Neuronal stem cell (in vitro differentiated cells): Measurements from ENCODE around the gene SGPP2.
"Not testable (repeated sequence)": the region's sequence is repeated elsewhere in the genome, so short reads cannot be mapped to it uniquely, and the experiment has no call there.

ENCODE experiments used
- DNase-seq: peaks from one replicate; pipeline ENCODE4 v3.0.0-alpha.2; 2013; ENCODE audit warnings: low spot score
- H2AFZ ChIP-seq: one replicate; pipeline ENCODE4 v1.6.1; 2013; ENCODE audit warnings: mild to moderate bottlenecking, low read length, inconsistent platforms
- H2AK5ac ChIP-seq: 2 replicates; pipeline ENCODE4 v1.6.1; 2013; ENCODE audit warnings: low read depth, mild to moderate bottlenecking, inconsistent platforms, low read length, moderate library complexity, mixed read lengths
- H2BK120ac ChIP-seq: 2 replicates; pipeline ENCODE4 v1.6.1; 2013; ENCODE audit warnings: low read depth, mild to moderate bottlenecking, inconsistent platforms, low read length, moderate library complexity, mixed read lengths
- H2BK12ac ChIP-seq: one replicate; pipeline ENCODE4 v1.6.1; 2013; ENCODE audit warnings: low read length, inconsistent platforms
- H2BK15ac ChIP-seq: 2 replicates; pipeline ENCODE4 v1.6.1; 2013; ENCODE audit warnings: mild to moderate bottlenecking, low read length, inconsistent platforms, mixed read lengths
- H2BK5ac ChIP-seq: one replicate; pipeline ENCODE4 v1.6.1; 2013; ENCODE audit warnings: inconsistent platforms, mild to moderate bottlenecking, low read length, moderate library complexity
- H3K14ac ChIP-seq: one replicate; pipeline ENCODE4 v1.6.1; 2013; ENCODE audit warnings: low read length, inconsistent platforms
- H3K18ac ChIP-seq: 2 replicates; pipeline ENCODE4 v1.6.1; 2013; ENCODE audit warnings: low read length, inconsistent platforms
- H3K23ac ChIP-seq: 2 replicates; pipeline ENCODE4 v1.6.1; 2013; ENCODE audit warnings: low read depth, mild to moderate bottlenecking, mixed read lengths, low read length, inconsistent platforms; ENCODE audit not compliant: poor library complexity
- H3K27ac ChIP-seq: replicated peaks from 3 replicates; pipeline ENCODE4 v1.5.1; 2013; ENCODE audit warnings: low read length, inconsistent platforms
- H3K27me3 ChIP-seq, 3 experiments: 2 replicates each; pipeline ENCODE4 v1.6.1; 2013; ENCODE audit warnings: low read length in 3 of 3, mild to moderate bottlenecking in 2 of 3, inconsistent platforms in 1 of 3, low read depth in 1 of 3, mixed read lengths in 1 of 3, moderate library complexity in 1 of 3; ENCODE audit not compliant: control insufficient read depth in 3 of 3, insufficient read depth in 3 of 3
- H3K36me3 ChIP-seq, 2 donors: replicated peaks in 1 of 2; 2 replicates each; pipeline ENCODE4 v1.6.1; 2013; ENCODE audit warnings: low read length in 2 of 2; ENCODE audit not compliant: control insufficient read depth in 2 of 2, insufficient read depth in 2 of 2
- H3K4ac ChIP-seq: 2 replicates; pipeline ENCODE4 v1.6.1; 2013; ENCODE audit warnings: inconsistent platforms, mild to moderate bottlenecking, low read length, moderate library complexity
- H3K4me1 ChIP-seq, 2 donors: 1 replicate in 1 of 2; 2 replicates in 1 of 2; pipeline ENCODE4 v1.6.1; 2013; ENCODE audit warnings: low read length in 2 of 2, low read depth in 1 of 2; ENCODE audit not compliant: control insufficient read depth in 2 of 2, insufficient read depth in 1 of 2
- H3K4me2 ChIP-seq: one replicate; pipeline ENCODE4 v1.6.1; 2013; ENCODE audit warnings: mild to moderate bottlenecking, low read length, inconsistent platforms; ENCODE audit not compliant: insufficient read depth, poor library complexity, severe bottlenecking
- H3K4me3 ChIP-seq, 2 donors: 2 replicates each; pipeline ENCODE4 v1.5.1; 2013; ENCODE audit warnings: low read length in 2 of 2, mild to moderate bottlenecking in 2 of 2, inconsistent platforms in 1 of 2, moderate library complexity in 1 of 2
- H3K79me1 ChIP-seq: one replicate; pipeline ENCODE4 v1.6.1; 2013; ENCODE audit warnings: low read depth, mild to moderate bottlenecking, inconsistent platforms, low read length, moderate library complexity
- H3K9ac ChIP-seq: one replicate; pipeline ENCODE4 v1.6.1; 2013; ENCODE audit warnings: mild to moderate bottlenecking, low read depth, low read length, inconsistent platforms; ENCODE audit not compliant: poor library complexity
- H3K9me3 ChIP-seq, 2 donors: replicated peaks in 1 of 2; 2 replicates each; pipeline versions ENCODE3 to v1.6.1; 2013; ENCODE audit warnings: low read length in 2 of 2, mild to moderate bottlenecking in 2 of 2, inconsistent platforms in 1 of 2, low read depth in 1 of 2, mixed read lengths in 1 of 2, moderate library complexity in 1 of 2; ENCODE audit not compliant: control insufficient read depth in 2 of 2, insufficient read depth in 1 of 2
- H4K8ac ChIP-seq: one replicate; pipeline ENCODE4 v1.6.1; 2013; ENCODE audit warnings: low read depth, mild to moderate bottlenecking, inconsistent platforms, low read length, moderate library complexity
- H4K91ac ChIP-seq: one replicate; pipeline ENCODE4 v1.6.1; 2013; ENCODE audit warnings: low read length, low read depth, mild to moderate bottlenecking, inconsistent platforms; ENCODE audit not compliant: poor library complexity
- WGBS, 2 donors: extraction: QIAGEN DNeasy Blood & Tissue Kit; methylation state at CpG; one replicate each; pipeline ENCODE4 v1.1.7; 2013; ENCODE audit warnings: missing lambda C conversion rate in 2 of 2, mixed read lengths in 1 of 2; ENCODE audit not compliant: insufficient read length in 2 of 2, insufficient replicate concordance in 1 of 2; ENCODE audit errors: extremely low coverage in 2 of 2; 5-methylcytosine and 5-hydroxymethylcytosine counted together

The SGPP2 gene

DNA sequence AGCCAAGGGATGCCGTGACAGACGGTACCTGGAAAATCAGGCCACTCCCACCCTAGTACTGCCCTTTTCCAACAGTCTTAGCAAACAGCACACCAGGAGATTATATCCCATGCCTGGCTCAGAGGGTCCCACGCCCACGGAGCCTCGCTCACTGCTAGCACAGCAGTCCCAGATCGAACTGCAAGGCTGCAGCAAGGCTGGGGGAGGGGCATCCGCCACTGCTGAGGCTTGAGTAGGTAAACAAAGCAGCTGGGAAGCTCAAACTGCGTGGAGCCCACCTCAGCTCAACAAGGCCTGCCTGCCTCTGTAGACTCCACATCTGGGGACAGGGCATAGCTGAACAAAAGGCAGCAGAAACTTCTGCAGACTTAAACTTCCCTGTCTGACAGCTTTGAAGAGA, 160.2 kb downstream of the SGPP2 start:
- WGBS, 2 donors, result no CpG with 5 or more reads among the region's 8 CpGs
- H3K9ac ChIP-seq, H2BK12ac ChIP-seq, H3K27ac ChIP-seq, H2AK5ac ChIP-seq, H3K14ac ChIP-seq, DNase-seq, H3K27me3 ChIP-seq, H3K79me1 ChIP-seq, H4K8ac ChIP-seq, H3K23ac ChIP-seq, H2BK5ac ChIP-seq, H2BK15ac ChIP-seq, H3K4me1 ChIP-seq, H3K4me2 ChIP-seq, H2BK120ac ChIP-seq, H3K4ac ChIP-seq, H3K4me3 ChIP-seq, H4K91ac ChIP-seq, H2AFZ ChIP-seq, H3K18ac ChIP-seq: not testable (repeated sequence)
- Histone ChIP-seq H3K9me3 (peaks cover 3 to 10% of the 10 kb centered on the region in 2 donors), H3K36me3 (peaks cover 1 to 13% of the 10 kb centered on the region in 2 donors)

DNA sequence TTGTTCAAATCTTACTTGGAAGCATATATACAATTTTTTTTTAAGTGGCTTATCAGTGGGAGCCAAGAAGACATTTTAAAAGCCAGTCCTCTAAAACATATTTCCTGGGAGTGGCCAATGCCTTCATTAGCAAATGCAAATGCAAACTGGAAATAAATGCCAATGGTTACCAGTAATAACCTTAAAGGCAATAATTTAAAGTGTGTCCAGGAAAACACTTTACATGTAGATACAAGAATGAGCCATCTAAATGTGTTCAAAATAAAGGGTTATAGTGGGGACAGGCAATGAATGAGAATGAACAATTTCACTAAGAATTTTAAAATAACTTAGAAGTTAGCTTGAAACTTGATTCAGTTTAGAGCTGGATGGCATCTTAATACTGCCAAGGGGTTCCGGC, 167.3 kb downstream of the SGPP2 start:
- Histone ChIP-seq H3K27ac (no peak overlapping the region), H3K4me1 (no peaks in the 10 kb centered on the region)
- WGBS, 2 donors, result no CpG with 5 or more reads among the region's 1 CpG

DNA sequence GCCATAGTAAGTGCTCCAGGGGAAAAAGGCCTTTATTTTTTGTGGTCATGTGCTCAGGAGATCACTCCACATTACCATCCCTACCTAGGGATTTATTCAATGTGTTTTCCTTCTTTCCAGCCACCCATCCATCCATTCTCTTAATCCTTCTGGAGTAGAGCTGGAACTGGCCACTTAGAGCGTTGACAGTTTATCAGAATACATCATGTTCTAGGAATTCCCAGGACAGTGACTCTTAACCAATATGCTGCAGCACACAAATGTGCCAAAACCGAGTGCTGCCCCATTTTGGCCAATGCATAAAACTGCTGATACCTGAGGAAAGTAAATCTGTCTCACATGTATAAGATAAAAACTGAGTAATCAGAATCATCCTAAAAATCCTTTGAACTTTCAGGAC, 167.8 kb downstream of the SGPP2 start:
- no peak overlapping the region for H4K8ac ChIP-seq
- H3K9ac ChIP-seq, result no peak overlapping the region
- H2BK15ac ChIP-seq, result no peak overlapping the region
- H2BK5ac ChIP-seq, result no peak overlapping the region
- H3K18ac ChIP-seq, result no peak overlapping the region
- no peak overlapping the region for H3K4me2 ChIP-seq
- no CpG with 5 or more reads among the region's 2 CpGs for WGBS, 2 donors
- H2AK5ac ChIP-seq, result no peak overlapping the region
- H4K91ac ChIP-seq, result no peak overlapping the region
- H3K4me3 ChIP-seq, result no peak overlapping the region
- H3K27ac ChIP-seq, result no peak overlapping the region
- no peak overlapping the region for H2BK120ac ChIP-seq
- no peaks in the 10 kb centered on the region for H3K9me3 ChIP-seq
- no peak for DNase-seq
- no peaks in the 10 kb centered on the region for H3K27me3 ChIP-seq
- H2AFZ ChIP-seq, result no peak overlapping the region
- no peak overlapping the region for H3K14ac ChIP-seq
- no peak overlapping the region for H3K23ac ChIP-seq
- no peaks in the 10 kb centered on the region for H3K79me1 ChIP-seq
- no peaks in the 10 kb centered on the region for H3K4me1 ChIP-seq
- no peak overlapping the region for H2BK12ac ChIP-seq
- H3K4ac ChIP-seq, result no peak overlapping the region
- peaks cover 2 to 68% of the 10 kb centered on the region in 2 donors for H3K36me3 ChIP-seq

More for the DNA sequence above, 167.3 kb downstream of the SGPP2 start:
- Histone ChIP-seq H4K8ac (no peak overlapping the region), H2BK12ac (no peak overlapping the region), H2BK15ac (no peak overlapping the region), H3K27me3 (no peaks in the 10 kb centered on the region), H2AFZ (no peak overlapping the region), H3K9me3 (no peaks in the 10 kb centered on the region), H3K14ac (no peak overlapping the region), H3K79me1 (no peaks in the 10 kb centered on the region), H2AK5ac (no peak overlapping the region), H3K4me3 (no peak overlapping the region), H2BK120ac (no peak overlapping the region), H3K9ac (no peak overlapping the region), H3K36me3 (peaks cover 0 to 63% of the 10 kb centered on the region in 2 donors), H2BK5ac (no peak overlapping the region), H3K4me2 (no peak overlapping the region), H3K23ac (no peak overlapping the region), H3K18ac (no peak overlapping the region), H3K4ac (no peak overlapping the region), H4K91ac (no peak overlapping the region)
- DNase-seq, result no peak

- no peak for DNase-seq
- Histone ChIP-seq H4K8ac (no peak overlapping the region), H3K14ac (no peak overlapping the region), H3K23ac (no peak overlapping the region), H2AK5ac (no peak overlapping the region), H2BK5ac (no peak overlapping the region), H2BK12ac (no peak overlapping the region), H3K4me1 (no peaks in the 10 kb centered on the region), H2BK120ac (no peak overlapping the region), H4K91ac (no peak overlapping the region), H2BK15ac (no peak overlapping the region), H3K4me3 (no peak overlapping the region), H3K18ac (no peak overlapping the region), H3K9ac (no peak overlapping the region), H3K4me2 (no peak overlapping the region), H3K27me3 (no peaks in the 10 kb centered on the region), H3K27ac (no peak overlapping the region), H3K79me1 (no peaks in the 10 kb centered on the region), H3K9me3 (no peaks in the 10 kb centered on the region), H2AFZ (no peak overlapping the region), H3K36me3 (peaks cover 4 to 93% of the 10 kb centered on the region in 2 donors), H3K4ac (no peak overlapping the region)
- no CpG with 5 or more reads among the region's 1 CpG for WGBS, 2 donors
Measured at GRCh38 chr2:222594679-222595078, 170.3 kb downstream of the SGPP2 start.
